ENCODE measurements around the gene MTMR1. TPM values are rescaled to one million over a fixed set of nuclear protein-coding genes. Genes with fewer than 3 reads are reported as not detected.

Gene MTMR1
- total and polyA plus RNA-seq, 9 of the 15 experiments (the other 6 are each of a cell fraction or from before 2014, with no cell fraction given): 0.96 to 35.4 (median 22.4) TPM

- TF ChIP-seq PRDM10 (IDR thresholded peaks at IDR 0.05; ENCODE audit: partially characterized antibody): no peak
- peak; percentile 82 for TF ChIP-seq ZBTB40 (IDR thresholded peaks at IDR 0.05)
- TF ChIP-seq ZBTB40 (CRISPR knock-in tag; IDR thresholded peaks at IDR 0.05): no peak
- no peak for TF ChIP-seq BRCA1 (IDR thresholded peaks at IDR 0.05)
- TF ChIP-seq BRCA1 (CRISPR knock-in tag; IDR thresholded peaks at IDR 0.05): no peak
- no peak for TF ChIP-seq ZNF217 (CRISPR knock-in tag; IDR thresholded peaks at IDR 0.05)
- TF ChIP-seq ZBTB5 (IDR thresholded peaks at IDR 0.05): no peak
- TF ChIP-seq ZNF3 (CRISPR knock-in tag; IDR thresholded peaks at IDR 0.05): no peak
- no peak for TF ChIP-seq SRSF9 (IDR thresholded peaks at IDR 0.05; ENCODE audit: borderline replicate concordance, low read depth, low read length)
- no peak for TF ChIP-seq TBP (optimal IDR thresholded peaks at IDR 0.05; ENCODE audit: low read depth, low read length)
These were observed 754 bp downstream of the MTMR1 start (continued) for GRCh38 chrX:150693725-150694574.
